HepG2 (cell line): Measurements from ENCODE around the gene CLPSL2. TPM values are rescaled to one million over a fixed set of nuclear protein-coding genes. Genes with fewer than 3 reads are reported as not detected.
A peak's percentile ranks its signal among the peaks of the same experiment; 100 is the strongest.

Source experiments
- ARID3A ChIP-seq: IDR thresholded peaks from 2 replicates; pipeline ENCODE4 v1.6.1; 2012; ENCODE audit warnings: low read depth, low read length, improper control_type of control experiment
- CEBPG ChIP-seq: IDR thresholded peaks from 2 replicates; pipeline ENCODE4 v1.6.1; 2016
- CTCF ChIP-seq: sonication (generic); formaldehyde crosslinking; IDR thresholded peaks from 2 replicates; pipeline ENCODE4 v1.5.0; 2020; ENCODE audit warnings: mild to moderate bottlenecking, missing genetic modification reagents, moderate library complexity
- FIP1L1 ChIP-seq: fragments of 200-400 bp; formaldehyde crosslinking; IDR thresholded peaks from 2 replicates; pipeline ENCODE4 v1.6.1; 2018; ENCODE audit warnings: low read depth, mild to moderate bottlenecking, low read length, moderate library complexity, borderline replicate concordance; ENCODE audit not compliant: insufficient read depth
- GFI1 ChIP-seq: sonication (generic); formaldehyde crosslinking; IDR thresholded peaks from 2 replicates; pipeline ENCODE4 v1.5.0; 2020; ENCODE audit warnings: missing genetic modification reagents, mild to moderate bottlenecking, borderline replicate concordance
- MBD4 ChIP-seq: IDR thresholded peaks from 2 replicates; pipeline ENCODE4 v1.6.1; 2012; ENCODE audit warnings: low read length, inconsistent platforms, borderline replicate concordance
- MIXL1 ChIP-seq: IDR thresholded peaks from 2 replicates; pipeline ENCODE4 v1.6.1; 2016
- NR1H2 ChIP-seq: sonication (generic); formaldehyde crosslinking; IDR thresholded peaks from 2 replicates; pipeline ENCODE4 v1.8.1; 2022; ENCODE audit warnings: low read depth, missing genetic modification reagents, borderline replicate concordance
- PITX1 ChIP-seq: sonication (generic); formaldehyde crosslinking; IDR thresholded peaks from 2 replicates; pipeline ENCODE4 v1.5.1; 2020; ENCODE audit warnings: mild to moderate bottlenecking, missing genetic modification reagents
- RCOR2 ChIP-seq: IDR thresholded peaks from 2 replicates; pipeline ENCODE4 v1.6.1; 2016; ENCODE audit warnings: missing biosample characterization, missing genetic modification reagents
- REPIN1 ChIP-seq: sonication (generic); formaldehyde crosslinking; IDR thresholded peaks from 2 replicates; pipeline ENCODE4 v1.8.0; 2022; ENCODE audit warnings: missing genetic modification reagents, low read depth, mild to moderate bottlenecking, borderline replicate concordance
- SMC3 ChIP-seq: IDR thresholded peaks from 2 replicates; pipeline ENCODE4 v1.6.1; 2011; ENCODE audit warnings: low read length, improper control_type of control experiment
- SP5 ChIP-seq: IDR thresholded peaks from 2 replicates; pipeline ENCODE4 v1.6.1; 2016; ENCODE audit warnings: low read depth, borderline replicate concordance
- TFE3 ChIP-seq: IDR thresholded peaks from 2 replicates; pipeline ENCODE4 v1.6.1; 2016
- YEATS2 ChIP-seq: sonication (generic); formaldehyde crosslinking; IDR thresholded peaks from 2 replicates; pipeline ENCODE4 v1.4.0; 2020; ENCODE audit warnings: missing genetic modification reagents, borderline replicate concordance
- ZNF543 ChIP-seq: sonication (generic); formaldehyde crosslinking; IDR thresholded peaks from 2 replicates; pipeline ENCODE4 v1.4.0; 2020; ENCODE audit warnings: mild to moderate bottlenecking, missing genetic modification reagents
- ZNF589 ChIP-seq: sonication (generic); formaldehyde crosslinking; conservative IDR thresholded peaks from 2 replicates; pipeline ENCODE4 v1.8.0; 2022; ENCODE audit warnings: mild to moderate bottlenecking, moderate library complexity, missing genetic modification reagents
- ZNF724P ChIP-seq: sonication (generic); formaldehyde crosslinking; IDR thresholded peaks from 2 replicates; pipeline ENCODE4 v1.8.0; 2022; ENCODE audit warnings: missing genetic modification reagents, borderline replicate concordance
- polyA plus RNA-seq, 8 experiments: library from polyadenylated mRNA; depleted of rRNA in 3 of 8; stranded (reverse) in 7 of 8; unstranded in 1 of 8; fragments of >200 nt; fragmentation: Illumina TruSeq in 4 of 8; extraction: Trizol in 4 of 8; gene quantifications; 2 replicates each; pipeline versions ENCODE4 v1.2.1 to v1.2.3, GENCODE V29; 2011 to 2016; ENCODE audit warnings: low read depth in 4 of 8, missing spikeins in 1 of 8, mixed read lengths in 1 of 8; ENCODE audit not compliant: insufficient read depth in 1 of 8
- total RNA-seq, 5 experiments: library from RNA; depleted of rRNA; stranded (reverse); fragments of >200 nt; fragmentation: Illumina TruSeq; extraction: Trizol; gene quantifications; 2 replicates each; pipeline ENCODE4 v1.2.3, GENCODE V29; 2016; ENCODE audit warnings: low read depth in 1 of 5
- TF ChIP-seq, protein P1 (sequence below), 2 experiments: fragments of 450-650 bp in 1 of 2; sonication (generic) in 1 of 2; formaldehyde crosslinking; IDR thresholded peaks; 2 replicates each; pipeline versions ENCODE4 v1.5.0 to v1.8.0; 2020 to 2022; ENCODE audit warnings: mild to moderate bottlenecking in 1 of 2, missing genetic modification reagents in 1 of 2
- TF ChIP-seq, protein P2 (sequence below): sonication (generic); formaldehyde crosslinking; IDR thresholded peaks from 2 replicates; pipeline ENCODE4 v1.4.0; 2020; ENCODE audit warnings: missing genetic modification reagents, mild to moderate bottlenecking, borderline replicate concordance

The CLPSL2 gene
- total and polyA plus RNA-seq, 2 of the 13 experiments (the other 11 are each of a cell fraction or from before 2014, with no cell fraction given) = not detected

DNA sequence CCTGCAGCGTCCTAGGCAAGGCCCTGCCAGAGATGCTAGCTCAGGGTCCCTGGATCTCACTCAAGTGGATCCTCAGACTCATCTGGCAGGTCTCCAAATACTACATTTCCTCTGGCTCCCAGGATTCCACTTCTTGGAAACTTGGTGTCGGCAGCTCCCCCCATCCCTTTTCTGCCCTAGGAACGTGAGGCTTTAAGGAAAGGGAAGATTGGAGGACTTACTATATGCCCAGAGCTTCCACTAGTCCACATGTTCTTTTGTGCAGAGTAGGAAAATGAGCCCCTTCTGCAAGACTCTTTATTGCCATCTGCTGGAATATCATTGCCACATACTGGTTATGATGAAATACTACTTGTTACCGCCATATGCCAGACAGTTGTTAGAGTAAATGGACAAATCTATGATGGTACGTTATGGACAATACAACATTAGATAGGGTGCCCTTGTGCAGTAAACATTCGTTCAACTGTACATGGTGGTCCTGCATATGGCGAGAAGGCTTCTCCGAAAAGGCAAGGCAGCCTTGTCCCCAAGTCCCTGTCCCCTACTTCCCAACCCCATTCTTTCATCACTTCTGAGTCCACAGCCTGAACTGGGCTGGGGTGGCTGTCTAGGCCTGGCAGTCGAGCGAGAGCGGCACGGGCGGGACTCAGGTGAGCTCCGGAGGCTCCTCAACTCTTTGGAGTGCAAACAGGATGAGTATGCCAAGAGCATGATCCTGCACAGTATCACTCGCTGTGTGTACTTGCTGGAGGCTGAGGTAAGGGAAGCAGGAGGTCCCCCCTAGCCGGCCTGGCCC is 38.8 kb upstream of the CLPSL2 start (continued):
- no peak for TF ChIP-seq SP5
- TF ChIP-seq ZNF724P (CRISPR knock-in tag) = peak; percentile 49; the same call in 1 of the 2 replicates
- no peak for TF ChIP-seq NR1H2
- peak; percentile 89 for TF ChIP-seq CTCF (CRISPR knock-in tag)
- TF ChIP-seq MIXL1 (CRISPR knock-in tag) = 0 out of 2 replicates have a peak, but pooled peaks have one; percentile 31
- peak; percentile 49; the same call in 1 of the 2 replicates for TF ChIP-seq PITX1 (CRISPR knock-in tag)
- TF ChIP-seq ARID3A = 0 out of 2 replicates have a peak, but pooled peaks have one; percentile 62
- TF ChIP-seq REPIN1 (CRISPR knock-in tag) = peak; percentile 70; the same call in 1 of the 2 replicates
- no peak for TF ChIP-seq GFI1 (CRISPR knock-in tag)
- no peak for TF ChIP-seq ZNF543 (CRISPR knock-in tag)
- no peak for TF ChIP-seq ZNF589 (CRISPR knock-in tag)
- no peak for TF ChIP-seq FIP1L1
- TF ChIP-seq, protein P1, sequence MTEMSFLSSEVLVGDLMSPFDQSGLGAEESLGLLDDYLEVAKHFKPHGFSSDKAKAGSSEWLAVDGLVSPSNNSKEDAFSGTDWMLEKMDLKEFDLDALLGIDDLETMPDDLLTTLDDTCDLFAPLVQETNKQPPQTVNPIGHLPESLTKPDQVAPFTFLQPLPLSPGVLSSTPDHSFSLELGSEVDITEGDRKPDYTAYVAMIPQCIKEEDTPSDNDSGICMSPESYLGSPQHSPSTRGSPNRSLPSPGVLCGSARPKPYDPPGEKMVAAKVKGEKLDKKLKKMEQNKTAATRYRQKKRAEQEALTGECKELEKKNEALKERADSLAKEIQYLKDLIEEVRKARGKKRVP (CRISPR knock-in tag; IDR thresholded peaks at IDR 0.05) = peak; percentile 72 to 90; a peak in 2 of 4 replicates
- TF ChIP-seq TFE3 (CRISPR knock-in tag) = peak; percentile 21; the same call in 1 of the 2 replicates
- TF ChIP-seq, protein P2, sequence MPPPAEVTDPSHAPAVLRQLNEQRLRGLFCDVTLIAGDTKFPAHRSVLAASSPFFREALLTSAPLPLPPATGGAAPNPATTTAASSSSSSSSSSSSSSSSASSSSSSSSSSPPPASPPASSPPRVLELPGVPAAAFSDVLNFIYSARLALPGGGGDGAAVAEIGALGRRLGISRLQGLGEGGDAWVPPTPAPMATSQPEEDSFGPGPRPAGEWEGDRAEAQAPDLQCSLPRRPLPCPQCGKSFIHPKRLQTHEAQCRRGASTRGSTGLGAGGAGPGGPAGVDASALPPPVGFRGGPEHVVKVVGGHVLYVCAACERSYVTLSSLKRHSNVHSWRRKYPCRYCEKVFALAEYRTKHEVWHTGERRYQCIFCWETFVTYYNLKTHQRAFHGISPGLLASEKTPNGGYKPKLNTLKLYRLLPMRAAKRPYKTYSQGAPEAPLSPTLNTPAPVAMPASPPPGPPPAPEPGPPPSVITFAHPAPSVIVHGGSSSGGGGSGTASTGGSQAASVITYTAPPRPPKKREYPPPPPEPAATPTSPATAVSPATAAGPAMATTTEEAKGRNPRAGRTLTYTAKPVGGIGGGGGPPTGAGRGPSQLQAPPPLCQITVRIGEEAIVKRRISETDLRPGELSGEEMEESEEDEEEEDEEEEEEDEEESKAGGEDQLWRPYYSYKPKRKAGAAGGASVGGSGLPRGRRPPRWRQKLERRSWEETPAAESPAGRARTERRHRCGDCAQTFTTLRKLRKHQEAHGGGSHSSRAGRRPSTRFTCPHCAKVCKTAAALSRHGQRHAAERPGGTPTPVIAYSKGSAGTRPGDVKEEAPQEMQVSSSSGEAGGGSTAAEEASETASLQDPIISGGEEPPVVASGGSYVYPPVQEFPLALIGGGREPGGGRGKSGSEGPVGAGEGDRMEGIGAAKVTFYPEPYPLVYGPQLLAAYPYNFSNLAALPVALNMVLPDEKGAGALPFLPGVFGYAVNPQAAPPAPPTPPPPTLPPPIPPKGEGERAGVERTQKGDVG (CRISPR knock-in tag) = peak; percentile 38; the same call in 1 of the 2 replicates
- TF ChIP-seq CEBPG (CRISPR knock-in tag) = peak; percentile 98
- no peak for TF ChIP-seq RCOR2 (CRISPR knock-in tag)
- peak; percentile 97 for TF ChIP-seq SMC3
- peak; percentile 64; the same call in 1 of the 2 replicates for TF ChIP-seq YEATS2 (CRISPR knock-in tag)
- no peak for TF ChIP-seq MBD4
